Neural progenitor cell (in vitro differentiated cells): ENCODE data around the gene RASD2.

Experiments used
- CTCF ChIP-seq: fragments of 200-600 bp; sonication (generic); IDR thresholded peaks from 2 replicates; pipeline ENCODE4 v1.5.1; 2017; ENCODE audit warnings: antibody characterized with exemption, mild to moderate bottlenecking
- EZH2 ChIP-seq: fragments of 200-600 bp; sonication (generic); IDR thresholded peaks from 2 replicates; pipeline ENCODE4 v1.6.1; 2017; ENCODE audit warnings: antibody characterized with exemption, mild to moderate bottlenecking, moderate library complexity
- EZH2phosphoT487 ChIP-seq: fragments of 200-600 bp; sonication (generic); IDR thresholded peaks from 2 replicates; pipeline ENCODE4 v1.6.1; 2017; ENCODE audit warnings: antibody characterized with exemption

DNA sequence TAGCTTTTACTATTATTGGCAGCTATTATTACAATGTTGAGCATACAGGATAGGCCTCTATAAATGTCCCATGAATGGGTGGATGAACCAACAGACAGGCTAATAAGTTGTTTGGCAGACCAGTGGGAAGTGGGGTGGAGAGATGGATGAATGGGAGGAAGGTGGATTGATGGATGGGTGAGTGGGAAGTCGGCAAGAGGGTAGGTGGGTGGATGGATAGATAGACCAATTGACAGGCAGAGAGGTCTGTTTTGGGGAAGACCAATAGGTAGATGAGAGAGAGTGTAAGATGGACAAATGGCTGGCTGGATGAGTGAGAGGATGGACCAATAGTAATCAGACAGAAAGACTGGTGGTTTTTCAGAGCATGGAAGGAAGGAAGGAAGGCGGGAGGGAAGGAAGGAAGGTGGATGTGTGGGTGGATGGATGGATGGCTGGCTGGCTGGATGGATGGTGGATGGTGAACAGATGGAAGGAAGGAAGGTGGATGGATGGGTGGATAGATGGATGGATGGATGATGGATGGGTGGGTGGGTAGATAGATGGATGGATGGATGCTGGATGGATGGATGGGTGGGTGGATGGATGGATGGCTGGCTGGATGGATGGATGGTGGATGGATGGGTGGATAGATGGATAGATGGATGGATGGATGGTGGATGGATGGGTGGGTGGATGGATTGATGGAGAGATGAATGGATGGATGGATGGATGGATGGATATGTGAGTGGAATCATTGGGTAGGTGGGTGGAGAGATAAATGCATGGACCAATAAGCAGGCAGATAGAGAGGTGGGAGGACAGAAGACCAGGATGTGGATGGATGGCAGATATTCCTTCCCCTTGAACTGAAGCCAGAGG, 37.4 kb downstream of the RASD2 start:
- TF ChIP-seq EZH2phosphoT487 = no peak
- TF ChIP-seq EZH2 = no peak
- no peak for TF ChIP-seq CTCF
